NCI-H748 treated with DMSO at 0.1 percent for 48 hours (cell line): ENCODE measurements around the gene NFKB2.

Experiments
- DNase-seq: peaks from one replicate; lab custom pipeline; 2025; lab: John Stamatoyannopoulos, UW

The NFKB2 gene

GRCh38 chr10:102451105-102451969, 55.8 kb downstream of the NFKB2 start, which contains the start of gene C10orf95:
Gene C10orf95, minus strand, starts transcription at chr10:102451543. Its CDS starts 450 bp downstream, at chr10:102451093.
- DNase-seq, result peak; percentile 2
